ENCODE results near the gene GTPBP6. TPM values are rescaled to one million over a fixed set of nuclear protein-coding genes. Genes with fewer than 3 reads are reported as not detected.

The GTPBP6 gene
- 62.1 and 63.5 TPM in 2 replicates for total RNA-seq
- polyA plus RNA-seq: 39.1 and 40.4 TPM in 2 replicates
- 28.7 and 38.5 TPM in 2 replicates for polyA plus RNA-seq (2011; cell fraction: cytosol; rRNA removed)
- 32.2 and 34.8 TPM in 2 replicates for polyA plus RNA-seq (2011; cell fraction: nucleus; rRNA removed)
- 27.7 and 38.8 TPM in 2 replicates for polyA plus RNA-seq (2012)
- polyA minus RNA-seq: 21.0 and 27.8 TPM in 2 replicates
- polyA minus RNA-seq (2011; cell fraction: cytosol; rRNA and poly(A)+ RNA removed): 17.6 TPM
- polyA minus RNA-seq (2011; cell fraction: nucleus; rRNA and poly(A)+ RNA removed): 11.4 and 15.5 TPM in 2 replicates
- Bru-seq, nascent RNA: percentile 62 among the genes with signal in this experiment
- percentile 89 among the genes with signal in this experiment for BruChase-seq, experiment 1, labeled RNA remaining after a 6-hour chase
- BruChase-seq, experiment 2, labeled RNA remaining after a 2-hour chase: percentile 82 among the genes with signal in this experiment
- long read RNA-seq, transcript GTPBP6-201 (10 exons, 1,907 nt): major isoform, 126 of 182 reads
- long read RNA-seq, partial matches to known transcripts: 11 of 182 reads
- long read RNA-seq, other reads (novel, unspliced or antisense): 42 of 182 reads

GRCh38 chrX:318739-319578, at the start of gene GTPBP6:
GTPBP6 (minus strand) TSS chrX:318796; CDS start chrX:318787, 9 bp downstream.
- dilution Hi-C loops (cut with MboI; ENCODE audit: extremely low pct_ligation_motif_present, low sequenced_read_pairs): no loop called here
- intact Hi-C loops (cut with micrococcal nuclease): loop anchor here (1.0 kb wide), 4 partner anchors 36 to 1073 kb away; partner anchors contain the start of gene SLC25A6

More at GRCh38 chrX:318739-319578, at the start of gene GTPBP6:
- H3K9me3 ChIP-seq (replicated peaks; ENCODE audit: control insufficient read depth, insufficient read depth, low read length): no peaks in the 10 kb centered on the region
- no peaks in the 10 kb centered on the region for H3K27me3 ChIP-seq (ENCODE audit: control insufficient read depth in 2 of 2, insufficient read depth in 2 of 2, low read length in 2 of 2)
- H3K79me2 ChIP-seq (ENCODE audit: control insufficient read depth, insufficient read depth, low read length): peaks cover 19% of the 10 kb centered on the region
- H3K9me1 ChIP-seq (replicated peaks; ENCODE audit: control insufficient read depth, extremely low read depth, insufficient read depth, low read length): no peaks in the 10 kb centered on the region
- BruUV-seq (replicated peaks): TSS peak; percentile 58
- peak within 1 kb of the TSS; percentile 84 for H3K27ac ChIP-seq (ENCODE audit: insufficient read depth, low read depth, low read length)
- TF ChIP-seq FOS (IDR thresholded peaks at IDR 0.05; ENCODE audit: borderline replicate concordance, insufficient read depth, low read length) (no peak), POLR2A (IDR thresholded peaks at IDR 0.05; ENCODE audit: low read depth, low read length) (peak; percentile 78), POLR2AphosphoS5 (IDR thresholded peaks at IDR 0.05; ENCODE audit: insufficient read depth, low read depth, low read length) (peak; percentile 78), JUN (IDR thresholded peaks at IDR 0.05; ENCODE audit: borderline replicate concordance, insufficient read depth, insufficient read length, low read depth) (no peak), EZH2 (IDR thresholded peaks at IDR 0.05; ENCODE audit: borderline replicate concordance, low read depth, low read length, severe bottlenecking) (no peak), GATA2 (IDR thresholded peaks at IDR 0.05; ENCODE audit: insufficient read depth, insufficient read length, low read depth, low read length) (no peak), MYC (IDR thresholded peaks at IDR 0.05; ENCODE audit: low read depth, low read length) (peak; percentile 7)
- TF ChIP-seq, protein P1, sequence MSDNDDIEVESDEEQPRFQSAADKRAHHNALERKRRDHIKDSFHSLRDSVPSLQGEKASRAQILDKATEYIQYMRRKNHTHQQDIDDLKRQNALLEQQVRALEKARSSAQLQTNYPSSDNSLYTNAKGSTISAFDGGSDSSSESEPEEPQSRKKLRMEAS (IDR thresholded peaks at IDR 0.05; ENCODE audit: insufficient read depth, insufficient read length): peak; percentile 100
- TF ChIP-seq, protein P2, sequence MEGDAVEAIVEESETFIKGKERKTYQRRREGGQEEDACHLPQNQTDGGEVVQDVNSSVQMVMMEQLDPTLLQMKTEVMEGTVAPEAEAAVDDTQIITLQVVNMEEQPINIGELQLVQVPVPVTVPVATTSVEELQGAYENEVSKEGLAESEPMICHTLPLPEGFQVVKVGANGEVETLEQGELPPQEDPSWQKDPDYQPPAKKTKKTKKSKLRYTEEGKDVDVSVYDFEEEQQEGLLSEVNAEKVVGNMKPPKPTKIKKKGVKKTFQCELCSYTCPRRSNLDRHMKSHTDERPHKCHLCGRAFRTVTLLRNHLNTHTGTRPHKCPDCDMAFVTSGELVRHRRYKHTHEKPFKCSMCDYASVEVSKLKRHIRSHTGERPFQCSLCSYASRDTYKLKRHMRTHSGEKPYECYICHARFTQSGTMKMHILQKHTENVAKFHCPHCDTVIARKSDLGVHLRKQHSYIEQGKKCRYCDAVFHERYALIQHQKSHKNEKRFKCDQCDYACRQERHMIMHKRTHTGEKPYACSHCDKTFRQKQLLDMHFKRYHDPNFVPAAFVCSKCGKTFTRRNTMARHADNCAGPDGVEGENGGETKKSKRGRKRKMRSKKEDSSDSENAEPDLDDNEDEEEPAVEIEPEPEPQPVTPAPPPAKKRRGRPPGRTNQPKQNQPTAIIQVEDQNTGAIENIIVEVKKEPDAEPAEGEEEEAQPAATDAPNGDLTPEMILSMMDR (IDR thresholded peaks at IDR 0.05; ENCODE audit: extremely low read depth in 1 of 2, insufficient read depth in 1 of 2, low read depth in 1 of 2, low read length in 2 of 2): peak in 1 of 2 donors; percentile 20
- peak within 1 kb of the TSS; percentile 92 for H3K9ac ChIP-seq (replicated peaks; ENCODE audit: extremely low read depth, insufficient read depth, low read length)
- POLR2A ChIA-PET: no interaction called here
- no peaks in the 10 kb centered on the region for H4K20me1 ChIP-seq (replicated peaks; ENCODE audit: control insufficient read depth, extremely low read depth, insufficient read depth, low read length)
- FAIRE-seq (no peak), DNase-seq (ENCODE audit: low read depth, low spot score) (peak; percentile 100)
- H3K4me2 ChIP-seq (ENCODE audit: insufficient read depth, low read length): peak within 1 kb of the TSS; percentile 73
- peak within 1 kb of the TSS; percentile 81 for H2AFZ ChIP-seq (ENCODE audit: low read depth, low read length)
- peaks cover 5% of the 10 kb centered on the region for H3K4me1 ChIP-seq (ENCODE audit: control insufficient read depth, extremely low read depth, insufficient read depth, low read length)
- H3K4me3 ChIP-seq (replicated peaks in 1 of 3; ENCODE audit: insufficient read depth in 1 of 3, low read depth in 1 of 3, low read length in 3 of 3): peak within 1 kb of the TSS; percentile 66 to 89 (median 84)
- CTCF ChIA-PET: no interaction called here
- peaks cover 3 to 4% of the 10 kb centered on the region in 2 experiments for H3K36me3 ChIP-seq (ENCODE audit: control insufficient read depth in 2 of 2, extremely low read depth in 1 of 2, insufficient read depth in 2 of 2, low read length in 2 of 2)
